UCSD-AML1 (cell line): Measurements from ENCODE around the gene BRCA2.

Source experiments
- DNase-seq: peaks from one replicate; lab custom pipeline; 2025; ENCODE audit not compliant: unreplicated experiment; lab: John Stamatoyannopoulos, UW

Gene BRCA2

DNA sequence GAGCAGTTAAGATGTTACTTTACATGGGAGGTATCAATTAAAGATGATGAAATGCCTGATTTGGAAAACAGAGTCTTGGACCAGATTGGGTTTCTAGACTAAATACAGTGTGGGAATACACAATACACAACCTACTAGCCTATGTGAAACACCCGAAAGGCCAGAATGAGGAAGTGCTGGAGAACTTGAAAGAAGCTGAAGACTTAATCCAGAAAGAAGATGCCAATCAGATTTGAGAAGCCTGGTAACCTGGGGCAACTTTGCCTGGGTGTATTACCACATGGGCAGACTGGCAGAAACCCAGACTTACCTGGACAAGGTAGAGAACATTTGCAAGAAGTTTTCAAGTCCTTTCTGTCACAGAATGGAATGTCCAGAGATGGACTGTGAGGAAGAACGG is 69.4 kb downstream of the BRCA2 start:
- DNase-seq = no peak

- DNase-seq = no peak
These were observed 70.1 kb downstream of the BRCA2 start for GRCh38 chr13:32385410-32385809.

DNA sequence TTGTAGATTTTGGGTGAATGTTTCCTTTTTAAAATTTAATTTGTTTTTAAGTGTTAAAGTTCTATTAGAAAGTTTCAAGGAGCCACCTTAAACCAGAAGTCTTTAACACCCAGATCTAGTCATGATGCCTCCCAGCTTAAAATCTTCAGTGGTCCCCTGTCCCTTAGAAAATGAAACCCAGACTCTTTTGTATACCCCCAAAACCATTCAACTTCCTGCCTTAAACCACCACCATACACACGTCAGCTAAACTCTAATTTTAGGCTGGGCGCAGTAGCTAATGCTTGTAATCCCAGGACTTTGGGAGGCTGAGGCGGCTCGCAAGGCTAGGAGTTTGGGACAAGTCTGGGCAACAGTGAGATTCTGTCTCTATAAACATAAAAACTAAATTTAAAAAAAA is 74.7 kb downstream of the BRCA2 start:
- no peak for DNase-seq

DNA sequence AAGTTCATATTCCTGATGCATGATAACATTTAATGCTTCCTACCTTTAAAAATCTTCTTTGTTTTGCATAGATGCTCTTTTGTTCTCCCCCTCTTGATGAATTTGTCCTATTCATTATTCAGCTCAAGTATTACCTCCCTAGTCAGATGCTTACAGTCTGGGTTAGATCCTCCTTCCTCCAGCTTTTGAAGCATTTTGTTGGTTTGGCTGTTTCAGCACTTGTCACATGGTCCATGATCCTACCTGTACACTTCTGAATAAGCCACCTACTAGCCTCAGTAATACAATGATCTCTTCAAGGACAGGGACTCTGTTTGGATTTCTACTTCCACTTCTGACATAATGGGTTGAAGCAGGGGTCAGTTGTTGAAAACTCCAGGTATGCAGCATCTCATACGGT is 75.2 kb downstream of the BRCA2 start:
- no peak for DNase-seq

GRCh38 chr13:32391101-32391619 is 75.9 kb downstream of the BRCA2 start:
- no peak for DNase-seq

DNA sequence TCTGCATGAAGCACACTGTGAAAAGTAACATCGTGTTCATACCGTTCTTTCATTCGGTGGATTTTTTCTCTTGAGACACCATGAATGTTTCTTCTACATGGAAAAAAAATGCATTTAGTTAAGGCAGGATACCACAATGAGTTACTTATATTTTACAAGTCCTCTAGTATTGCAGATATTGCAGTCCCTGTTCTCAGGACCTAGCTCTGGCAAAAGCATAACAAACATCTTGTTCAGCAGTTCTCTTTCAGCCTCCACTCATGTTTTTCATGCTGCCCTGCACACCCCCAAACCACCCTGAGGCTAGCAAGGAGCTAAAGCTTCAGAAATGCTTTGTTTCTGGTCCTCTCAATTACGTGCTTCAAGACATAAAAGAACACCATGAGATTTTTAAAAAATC is 87.8 kb downstream of the BRCA2 start:
- DNase-seq = no peak

- no peak for DNase-seq
These were observed 92.5 kb downstream of the BRCA2 start for GRCh38 chr13:32407854-32408253.

GRCh38 chr13:32408296-32409000 is 93.1 kb downstream of the BRCA2 start:
- no peak for DNase-seq

GRCh38 chr13:32409001-32409313 is 93.6 kb downstream of the BRCA2 start:
- no peak for DNase-seq

- peak; percentile 20 for DNase-seq
These were observed 94.5 kb downstream of the BRCA2 start for GRCh38 chr13:32409561-32410421.

DNA sequence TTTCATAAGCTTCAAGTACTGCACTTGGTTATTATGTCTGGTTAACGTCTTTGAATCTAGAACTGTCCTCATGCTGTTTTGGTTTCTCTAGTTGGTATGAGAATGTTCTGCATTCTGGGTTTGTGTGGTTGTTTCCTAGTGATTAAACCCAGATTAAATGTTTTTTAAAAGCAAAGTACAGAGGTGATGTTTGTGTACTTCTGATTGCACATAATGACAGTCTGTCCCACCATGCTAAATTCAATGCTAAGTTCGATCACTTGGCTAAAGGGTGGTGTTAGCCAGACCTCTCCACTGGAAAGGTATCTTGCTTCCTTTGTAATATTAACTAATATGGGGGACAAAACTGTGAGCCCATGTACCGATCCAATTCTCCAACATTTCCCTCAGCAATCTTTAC is 98.0 kb downstream of the BRCA2 start:
- DNase-seq = no peak

- DNase-seq = no peak
These were observed 99.3 kb downstream of the BRCA2 start for GRCh38 chr13:32414580-32414979.

DNA sequence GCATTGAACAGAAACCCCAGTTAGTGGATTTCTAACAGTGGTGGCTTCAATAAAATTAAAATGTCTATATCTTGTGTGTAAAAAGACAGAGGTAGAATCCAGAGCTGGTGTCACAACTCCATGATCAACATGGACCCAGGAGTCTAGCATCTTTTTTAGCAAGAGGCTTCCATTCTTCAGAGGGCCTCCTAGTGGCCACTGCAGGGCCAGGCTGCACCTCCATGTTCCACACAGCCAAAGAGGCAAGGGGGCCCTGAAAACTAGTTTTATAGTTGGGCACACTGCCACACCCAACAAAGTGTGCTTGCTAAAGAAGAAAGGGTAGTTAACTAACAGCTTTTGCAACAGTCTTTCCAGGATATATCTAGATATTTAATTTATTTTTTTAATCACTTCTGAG is 99.7 kb downstream of the BRCA2 start:
- no peak for DNase-seq

- DNase-seq = no peak
These were observed 102.7 kb downstream of the BRCA2 start for GRCh38 chr13:32417995-32418394.

DNA sequence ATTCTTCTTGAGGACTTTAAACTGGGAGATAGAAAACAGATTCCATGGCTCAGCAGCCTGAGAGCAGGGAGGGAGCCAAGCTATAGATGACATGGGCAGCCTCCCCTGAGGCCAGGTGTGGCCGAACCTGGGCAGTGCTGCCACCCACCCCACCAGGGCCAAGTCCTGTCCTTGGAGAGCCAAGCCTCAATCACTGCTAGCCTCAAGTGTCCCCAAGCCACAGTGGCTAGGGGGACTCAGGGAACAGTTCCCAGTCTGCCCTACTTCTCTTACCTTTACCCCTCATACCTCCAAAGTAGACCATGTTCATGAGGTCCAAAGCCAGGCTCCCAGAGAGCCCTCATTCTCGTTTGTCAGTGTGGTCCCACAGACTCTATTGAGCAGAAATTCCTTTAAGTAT is 104.6 kb downstream of the BRCA2 start:
- no peak for DNase-seq

GRCh38 chr13:32423592-32423991 is 108.3 kb downstream of the BRCA2 start:
- peak; percentile 20 for DNase-seq

DNA sequence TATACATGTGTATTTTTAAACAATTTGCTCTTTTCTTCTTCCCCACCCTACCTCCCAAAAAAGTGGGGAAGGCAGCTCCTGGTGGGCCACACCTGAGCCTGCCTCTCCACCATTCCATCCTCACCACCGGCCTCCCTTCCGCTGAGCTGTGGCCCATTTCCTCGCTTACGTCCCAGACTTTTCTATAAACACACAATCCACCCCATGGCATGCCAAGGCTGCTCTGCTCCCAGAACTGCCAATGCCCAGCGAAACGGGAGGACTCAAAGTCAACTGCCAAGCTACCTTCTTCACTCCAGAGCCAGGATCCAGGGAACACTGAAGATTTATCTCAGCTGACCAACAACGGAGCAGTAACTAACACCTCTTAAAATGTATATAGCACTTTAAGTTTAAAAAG is 109.8 kb downstream of the BRCA2 start:
- no peak for DNase-seq

DNA sequence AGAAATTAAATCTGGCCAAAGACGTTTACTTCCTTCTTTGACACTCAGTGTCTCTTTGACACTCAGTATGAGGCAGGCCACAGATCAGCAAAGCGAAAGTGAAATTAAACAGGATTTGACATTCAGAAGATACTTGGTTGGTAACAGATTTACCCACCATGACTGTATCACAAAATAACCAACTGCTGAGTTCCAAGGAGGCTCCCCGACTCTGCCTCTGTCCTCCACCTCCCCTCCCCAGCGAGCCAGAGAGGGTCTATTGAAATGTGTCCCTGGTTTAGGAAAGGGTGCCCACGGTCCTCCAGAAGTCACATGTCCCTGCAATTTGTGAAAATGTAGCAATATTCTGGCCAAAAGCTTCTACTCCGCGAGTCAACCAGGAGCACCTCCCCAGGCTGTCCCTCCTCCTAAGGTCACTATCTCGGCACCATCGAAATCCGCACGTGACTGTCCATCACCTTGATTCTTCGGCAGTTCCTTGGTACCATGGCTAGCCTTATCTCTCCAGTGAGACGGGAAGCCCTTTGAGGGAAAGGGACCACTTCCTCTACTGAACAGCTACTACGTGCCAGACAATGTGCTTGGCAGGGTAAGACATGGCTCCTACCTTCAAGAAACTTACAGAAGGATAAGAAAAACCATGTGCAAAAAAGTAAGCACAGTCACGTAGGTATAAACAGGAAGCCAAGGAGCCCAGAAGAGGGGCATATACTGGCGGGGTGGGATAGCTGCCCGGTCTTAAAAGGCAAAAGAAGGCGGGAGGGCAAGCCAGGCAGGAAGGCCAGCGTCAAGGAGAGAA is 111.1 kb downstream of the BRCA2 start:
- peak; percentile 30 for DNase-seq

DNA sequence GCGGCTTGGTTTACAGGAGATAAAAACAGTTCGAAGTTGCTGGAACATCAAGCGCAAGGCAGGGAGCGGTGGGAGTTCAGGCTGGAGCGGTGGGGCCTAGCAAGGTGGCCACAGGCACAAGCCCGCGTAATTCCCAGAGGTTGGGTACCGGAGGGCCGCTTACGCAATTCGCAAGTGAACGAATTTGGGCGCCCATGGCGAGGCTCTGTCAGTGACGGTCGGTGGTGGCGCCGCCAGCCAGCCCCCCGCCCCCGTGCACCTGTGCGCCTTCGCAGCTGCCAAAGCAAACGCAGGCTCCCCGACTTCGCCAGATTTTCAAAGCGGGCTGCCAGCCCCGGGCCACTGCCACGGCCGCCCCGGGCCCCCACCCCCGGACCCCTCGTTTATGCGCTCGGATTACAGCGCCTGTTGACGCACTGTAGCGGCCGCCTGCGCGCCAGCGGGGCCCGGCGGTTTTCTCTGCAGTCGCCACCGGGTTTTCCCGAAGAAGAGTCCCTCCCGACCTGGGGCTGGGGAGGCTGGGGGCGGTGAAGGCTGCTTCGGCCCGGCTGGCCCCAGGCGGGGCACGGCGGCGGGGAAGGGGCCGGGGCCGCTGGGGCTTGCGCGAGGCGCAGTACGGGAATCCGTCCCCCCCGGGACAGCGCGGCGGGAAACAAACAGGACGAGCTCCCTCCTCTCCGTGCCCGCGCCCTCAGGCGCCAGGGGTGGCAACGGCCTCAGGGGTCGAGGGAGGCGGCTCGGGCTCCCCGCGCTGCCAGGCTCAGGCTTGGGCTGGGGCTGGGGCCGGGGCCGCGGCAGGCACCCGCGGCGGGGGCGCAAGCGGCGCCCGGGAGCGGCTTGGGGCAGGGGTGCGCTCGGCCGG is 111.9 kb downstream of the BRCA2 start:
- DNase-seq = peak; percentile 53

DNA sequence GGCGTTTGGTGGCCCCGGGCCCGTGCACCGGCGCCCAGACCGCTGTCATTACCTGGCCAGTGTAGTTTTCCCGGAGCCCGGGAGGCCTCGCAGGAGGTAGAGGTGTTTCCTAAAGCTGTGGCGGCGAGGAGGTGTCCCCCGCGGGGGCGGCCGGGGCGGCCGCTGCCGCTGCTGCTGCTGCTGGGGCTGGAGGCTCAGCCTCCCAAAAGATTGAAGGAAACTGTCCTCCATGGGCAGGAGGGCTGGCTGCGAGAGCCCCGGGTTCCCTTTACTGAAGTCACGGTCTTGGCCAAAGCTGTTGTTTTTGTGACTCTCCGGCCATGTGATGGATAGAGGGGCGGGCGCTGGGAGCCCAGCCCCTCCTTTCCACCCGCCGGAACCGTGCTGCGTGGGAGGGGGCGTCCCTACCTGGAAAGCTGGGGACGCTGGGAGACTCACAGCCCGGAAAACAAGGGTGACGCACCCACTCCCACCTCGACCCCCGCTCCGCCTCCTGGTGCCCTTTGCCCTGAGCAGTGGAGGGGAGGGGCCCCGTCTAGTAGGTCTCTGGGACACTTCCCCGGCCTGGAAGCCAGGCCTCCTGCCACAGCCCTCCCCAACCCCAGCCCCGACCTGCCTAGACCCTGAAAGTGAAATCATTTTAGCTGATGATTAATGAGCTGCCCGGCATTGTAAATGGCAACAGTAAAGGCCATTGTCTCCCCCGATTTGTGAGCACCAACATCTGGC is 112.7 kb downstream of the BRCA2 start, which contains the start of gene N4BP2L1:
N4BP2L1 (minus strand) TSS at position 279 of the 729 bp plus-strand sequence; CDS start at position 231, 48 bp downstream.
- peak; percentile 90 for DNase-seq
